Endothelial cell of umbilical vein (primary cell): ENCODE data around the gene ABCG4. TPM values are rescaled to one million over a fixed set of nuclear protein-coding genes. Genes with fewer than 3 reads are reported as not detected.

Experiments used
- BruUV-seq: library from RNA; stranded (reverse); fragments of 400-500 nt; replicated peaks from 2 replicates; lab custom pipeline; 2021; lab: Mats Ljungman, UMichigan
- CTCF ChIA-PET: fragments of 300-600, 350-600 bp; sonication (Branson Sonifier 250); formaldehyde crosslinking; loops from one replicate; lab custom pipeline; 2021; ENCODE audit warnings: antibody characterized with exemption, inconsistent platforms; lab: Charles Lee
- POLR2A ChIA-PET: fragments of 300-600, 350-600 bp; sonication (Branson Sonifier 250); formaldehyde crosslinking; loops from one replicate; lab custom pipeline; 2021; ENCODE audit warnings: antibody characterized with exemption, inconsistent platforms; lab: Charles Lee
- DNase-seq: peaks from one replicate; pipeline ENCODE4 v3.0.0-alpha.2; 2011; ENCODE audit warnings: low read depth, low spot score
- FAIRE-seq: peaks from 2 replicates; lab custom pipeline; 2011; peaks lifted over from hg19 to GRCh38; lab: Jason Lieb, UNC
- H2AFZ ChIP-seq: 2 replicates; pipeline ENCODE4 v1.6.0; 2012; ENCODE audit warnings: low read depth, low read length, control low read depth, inconsistent platforms
- H3K27ac ChIP-seq: 2 replicates; pipeline ENCODE4 v1.5.1; 2011; ENCODE audit warnings: low read depth, mild to moderate bottlenecking, control low read depth, low read length, moderate library complexity; ENCODE audit not compliant: insufficient read depth
- H3K27me3 ChIP-seq, 2 experiments: 2 replicates each; pipeline versions ENCODE4 v1.6.0 to v1.6.1; 2011; ENCODE audit warnings: low read length in 2 of 2, mixed read lengths in 1 of 2; ENCODE audit not compliant: control insufficient read depth in 2 of 2, insufficient read depth in 2 of 2
- H3K36me3 ChIP-seq, 2 experiments: 2 replicates in 1 of 2; 3 replicates in 1 of 2; pipeline ENCODE4 v1.5.1; 2011; ENCODE audit warnings: low read length in 2 of 2, mild to moderate bottlenecking in 1 of 2, moderate library complexity in 1 of 2; ENCODE audit not compliant: control insufficient read depth in 2 of 2, insufficient read depth in 2 of 2; ENCODE audit errors: extremely low read depth in 1 of 2
- H3K4me1 ChIP-seq: 3 replicates; pipeline ENCODE4 v1.5.1; 2011; ENCODE audit warnings: mild to moderate bottlenecking, low read length; ENCODE audit not compliant: control insufficient read depth, insufficient read depth; ENCODE audit errors: extremely low read depth
- H3K4me2 ChIP-seq: 2 replicates; pipeline ENCODE4 v1.6.1; 2011; ENCODE audit warnings: low read length, control low read depth, mixed read lengths; ENCODE audit not compliant: insufficient read depth
- H3K4me3 ChIP-seq, 3 experiments: fragments of 200-600 bp in 1 of 3; sonication (generic), shearing (Covaris generic) in 1 of 3; replicated peaks in 1 of 3; 2 replicates each; pipeline ENCODE4 v1.5.1; 2011 to 2016; ENCODE audit warnings: control low read depth in 3 of 3, low read length in 3 of 3, mild to moderate bottlenecking in 2 of 3, inconsistent platforms in 1 of 3, low read depth in 1 of 3, moderate library complexity in 1 of 3; ENCODE audit not compliant: insufficient read depth in 1 of 3
- H3K79me2 ChIP-seq: 2 replicates; pipeline ENCODE4 v1.6.0; 2012; ENCODE audit warnings: low read length, inconsistent platforms; ENCODE audit not compliant: control insufficient read depth, insufficient read depth
- H3K9ac ChIP-seq: replicated peaks from 2 replicates; pipeline ENCODE3; 2011; ENCODE audit warnings: low read length, control low read depth; ENCODE audit not compliant: insufficient read depth; ENCODE audit errors: extremely low read depth
- H3K9me1 ChIP-seq: replicated peaks from 3 replicates; pipeline ENCODE4 v1.6.0; 2011; ENCODE audit warnings: mild to moderate bottlenecking, low read length; ENCODE audit not compliant: control insufficient read depth, insufficient read depth; ENCODE audit errors: extremely low read depth
- H3K9me3 ChIP-seq: replicated peaks from 2 replicates; pipeline ENCODE4 v1.5.1; 2012; ENCODE audit warnings: low read length, inconsistent platforms; ENCODE audit not compliant: control insufficient read depth, insufficient read depth
- H4K20me1 ChIP-seq: replicated peaks from 2 replicates; pipeline ENCODE3; 2011; ENCODE audit warnings: mild to moderate bottlenecking, low read length; ENCODE audit not compliant: control insufficient read depth, insufficient read depth; ENCODE audit errors: extremely low read depth
- EZH2 ChIP-seq: IDR thresholded peaks from 2 replicates; pipeline ENCODE4 v1.6.1; 2012; ENCODE audit warnings: borderline replicate concordance, low read depth, mild to moderate bottlenecking, moderate library complexity, low read length, inconsistent platforms; ENCODE audit not compliant: severe bottlenecking
- FOS ChIP-seq: IDR thresholded peaks from 2 replicates; pipeline ENCODE4 v1.6.1; 2011; ENCODE audit warnings: mild to moderate bottlenecking, low read length, moderate library complexity, borderline replicate concordance; ENCODE audit not compliant: insufficient read depth
- GATA2 ChIP-seq: IDR thresholded peaks from 2 replicates; pipeline ENCODE4 v1.7.0; 2011; ENCODE audit warnings: low read depth, mild to moderate bottlenecking, moderate library complexity, mixed read lengths, low read length; ENCODE audit not compliant: insufficient read length, insufficient read depth
- JUN ChIP-seq: IDR thresholded peaks from 2 replicates; pipeline ENCODE4 v1.6.1; 2011; ENCODE audit warnings: borderline replicate concordance, low read depth; ENCODE audit not compliant: insufficient read length, insufficient read depth
- MYC ChIP-seq: IDR thresholded peaks from one replicate; pipeline ENCODE4 v1.6.1; 2011; ENCODE audit warnings: mild to moderate bottlenecking, low read depth, low read length
- POLR2A ChIP-seq: IDR thresholded peaks from 2 replicates; pipeline ENCODE4 v1.6.1; 2012; ENCODE audit warnings: low read depth, mild to moderate bottlenecking, control low read depth, low read length
- POLR2AphosphoS5 ChIP-seq: IDR thresholded peaks from 2 replicates; pipeline ENCODE4 v1.6.1; 2012; ENCODE audit warnings: low read depth, mild to moderate bottlenecking, control low read depth, low read length, moderate library complexity; ENCODE audit not compliant: insufficient read depth
- dilution Hi-C: fragments of 300-500 bp; cut with MboI; formaldehyde crosslinking; loops from one replicate; pipeline ENCODE4 v1.15.0; 2019; ENCODE audit warnings: low sequenced_read_pairs; ENCODE audit not compliant: extremely low pct_ligation_motif_present
- intact Hi-C: fragments of 100-400 bp; cut with micrococcal nuclease; formaldehyde crosslinking; loops from one replicate; pipeline ENCODE4 v1.10.0; 2022
- polyA plus RNA-seq, 4 experiments: library from polyadenylated mRNA; depleted of rRNA in 3 of 4; stranded (reverse) in 3 of 4; unstranded in 1 of 4; fragments of >200 nt; gene quantifications; 2 replicates each; pipeline versions ENCODE4 v1.2.1 to v1.2.3, GENCODE V29; 2011 to 2012; ENCODE audit warnings: missing spikeins in 1 of 4
- total RNA-seq: library from RNA; stranded (reverse); gene quantifications from 2 replicates; pipeline ENCODE4 v1.2.3, GENCODE V29; 2021
- TF ChIP-seq, protein P1 (sequence below), 2 donors: IDR thresholded peaks; 1 replicate in 1 of 2; 2 replicates in 1 of 2; pipeline ENCODE4 v1.5.1; 2011; ENCODE audit warnings: low read length in 2 of 2, mild to moderate bottlenecking in 2 of 2, moderate library complexity in 2 of 2, control low read depth in 1 of 2, inconsistent platforms in 1 of 2, low read depth in 1 of 2; ENCODE audit not compliant: insufficient read depth in 1 of 2; ENCODE audit errors: extremely low read depth in 1 of 2
- TF ChIP-seq, protein P2 (sequence below): IDR thresholded peaks from 2 replicates; pipeline ENCODE4 v1.6.1; 2011; ENCODE audit not compliant: insufficient read depth, insufficient read length

The ABCG4 gene
- total and polyA plus RNA-seq, 2 donors (not counting 3 experiments of a cell fraction or from before 2014, with no cell fraction given) = 1.0 to 1.7 TPM

DNA sequence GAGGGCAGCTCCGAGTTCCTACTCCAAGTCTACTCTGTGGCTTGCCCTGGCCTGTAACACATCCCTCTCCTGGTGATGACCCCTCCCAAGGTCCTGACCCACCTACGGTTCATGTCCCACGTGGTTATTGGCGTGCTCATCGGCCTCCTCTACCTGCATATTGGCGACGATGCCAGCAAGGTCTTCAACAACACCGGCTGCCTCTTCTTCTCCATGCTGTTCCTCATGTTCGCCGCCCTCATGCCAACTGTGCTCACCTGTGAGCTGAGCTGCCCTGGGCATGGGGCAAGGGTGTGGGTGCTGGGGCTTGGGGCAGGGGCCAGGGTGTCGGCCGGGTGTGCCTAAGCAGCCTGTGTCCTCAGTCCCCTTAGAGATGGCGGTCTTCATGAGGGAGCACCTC, 9.6 kb downstream of the ABCG4 start:
- no peaks in the 10 kb centered on the region for H3K9me1 ChIP-seq
- no TSS peak for BruUV-seq
- dilution Hi-C loops = no loop called here
- peaks cover 0 to 1% of the 10 kb centered on the region in 2 experiments for H3K27me3 ChIP-seq
- no peak overlapping the region for H3K9ac ChIP-seq
- no peak overlapping the region for H3K27ac ChIP-seq
- no peak for FAIRE-seq
- no peaks in the 10 kb centered on the region for H4K20me1 ChIP-seq
- intact Hi-C loops = loop anchor here (10.0 kb wide), 1 partner anchor 306 kb away; no protein-coding TSS in a partner anchor
- no peaks in the 10 kb centered on the region for H3K36me3 ChIP-seq
- no peaks in the 10 kb centered on the region for H3K4me1 ChIP-seq
- ChIA-PET CTCF (no interaction called here), POLR2A (no interaction called here)
- no peaks in the 10 kb centered on the region for H3K79me2 ChIP-seq
- no peak overlapping the region for H3K4me2 ChIP-seq
- no peak for DNase-seq
- no peak for TF ChIP-seq MYC
- TF ChIP-seq POLR2AphosphoS5 = no peak
- TF ChIP-seq FOS = no peak
- TF ChIP-seq, protein P1, sequence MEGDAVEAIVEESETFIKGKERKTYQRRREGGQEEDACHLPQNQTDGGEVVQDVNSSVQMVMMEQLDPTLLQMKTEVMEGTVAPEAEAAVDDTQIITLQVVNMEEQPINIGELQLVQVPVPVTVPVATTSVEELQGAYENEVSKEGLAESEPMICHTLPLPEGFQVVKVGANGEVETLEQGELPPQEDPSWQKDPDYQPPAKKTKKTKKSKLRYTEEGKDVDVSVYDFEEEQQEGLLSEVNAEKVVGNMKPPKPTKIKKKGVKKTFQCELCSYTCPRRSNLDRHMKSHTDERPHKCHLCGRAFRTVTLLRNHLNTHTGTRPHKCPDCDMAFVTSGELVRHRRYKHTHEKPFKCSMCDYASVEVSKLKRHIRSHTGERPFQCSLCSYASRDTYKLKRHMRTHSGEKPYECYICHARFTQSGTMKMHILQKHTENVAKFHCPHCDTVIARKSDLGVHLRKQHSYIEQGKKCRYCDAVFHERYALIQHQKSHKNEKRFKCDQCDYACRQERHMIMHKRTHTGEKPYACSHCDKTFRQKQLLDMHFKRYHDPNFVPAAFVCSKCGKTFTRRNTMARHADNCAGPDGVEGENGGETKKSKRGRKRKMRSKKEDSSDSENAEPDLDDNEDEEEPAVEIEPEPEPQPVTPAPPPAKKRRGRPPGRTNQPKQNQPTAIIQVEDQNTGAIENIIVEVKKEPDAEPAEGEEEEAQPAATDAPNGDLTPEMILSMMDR (IDR thresholded peaks at IDR 0.05; ENCODE audit: extremely low read depth in 1 of 2, insufficient read depth in 1 of 2, low read depth in 1 of 2, low read length in 2 of 2) = no peak
- TF ChIP-seq, protein P2, sequence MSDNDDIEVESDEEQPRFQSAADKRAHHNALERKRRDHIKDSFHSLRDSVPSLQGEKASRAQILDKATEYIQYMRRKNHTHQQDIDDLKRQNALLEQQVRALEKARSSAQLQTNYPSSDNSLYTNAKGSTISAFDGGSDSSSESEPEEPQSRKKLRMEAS = no peak
- no peak for TF ChIP-seq JUN
- TF ChIP-seq EZH2 = no peak
- no peak for TF ChIP-seq GATA2
- no peak for TF ChIP-seq POLR2A
- H2AFZ ChIP-seq = no peak overlapping the region
- H3K4me3 ChIP-seq = no peak overlapping the region
- no peaks in the 10 kb centered on the region for H3K9me3 ChIP-seq
